ENCODE measurements around the gene NR2F2.
"Not testable (repeated sequence)": the region's sequence is repeated elsewhere in the genome, so short reads cannot be mapped to it uniquely, and the experiment has no call there.

Gene NR2F2

DNA sequence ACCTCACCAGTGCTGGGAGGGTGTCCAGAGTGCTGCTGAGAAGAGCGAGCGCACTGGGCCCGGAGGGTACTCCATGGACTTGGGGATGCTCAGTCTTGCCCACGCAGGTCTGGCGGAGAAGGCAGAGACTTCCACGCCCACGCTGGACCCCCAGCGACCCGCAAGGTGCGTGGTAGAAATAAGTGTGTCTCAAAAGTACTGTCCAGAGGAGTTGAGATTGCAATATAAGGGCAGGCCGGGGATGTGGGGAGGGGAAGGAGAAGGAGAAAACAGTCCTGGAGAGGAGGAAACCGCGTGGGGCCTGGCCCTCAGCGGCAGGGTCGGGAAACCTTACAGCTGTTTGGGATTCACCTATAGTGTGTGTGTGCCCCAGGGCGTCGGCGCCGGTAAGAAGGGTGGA, 38.9 kb downstream of the NR2F2 start:
- Histone ChIP-seq H3K4me3 (ENCODE audit: low read depth in 1 of 2, low read length in 2 of 2) (no peak overlapping the region), H3K27me3 (ENCODE audit: control insufficient read depth in 1 of 2, insufficient read depth in 2 of 2, low read length in 2 of 2) (peaks cover 49 to 52% of the 10 kb centered on the region in 2 donors), H3K36me3 (ENCODE audit: control insufficient read depth in 1 of 2, insufficient read depth in 2 of 2, low read length in 2 of 2) (no peaks in the 10 kb centered on the region), H3K4me1 (ENCODE audit: control insufficient read depth in 1 of 2, insufficient read depth in 2 of 2, low read length in 2 of 2) (no peaks in the 10 kb centered on the region), H3K27ac (ENCODE audit: low read depth, low read length) (no peak overlapping the region), H3K9me3 (ENCODE audit: control insufficient read depth in 1 of 2, low read length in 2 of 2) (no peaks in the 10 kb centered on the region), H3K9ac (ENCODE audit: low read depth in 1 of 2, low read length in 2 of 2) (no peak overlapping the region)

GRCh38 chr15:96369825-96370621, 39.5 kb downstream of the NR2F2 start:
- H3K4me1 ChIP-seq (ENCODE audit: control insufficient read depth in 1 of 2, insufficient read depth in 2 of 2, low read length in 2 of 2): no peaks in the 10 kb centered on the region
- H3K9me3 ChIP-seq (ENCODE audit: control insufficient read depth in 1 of 2, low read length in 2 of 2): no peaks in the 10 kb centered on the region
- H3K27ac ChIP-seq (ENCODE audit: low read depth, low read length): no peak overlapping the region
- H3K9ac ChIP-seq (ENCODE audit: low read depth in 1 of 2, low read length in 2 of 2): no peak overlapping the region
- no peaks in the 10 kb centered on the region for H3K36me3 ChIP-seq (ENCODE audit: control insufficient read depth in 1 of 2, insufficient read depth in 2 of 2, low read length in 2 of 2)
- H3K4me3 ChIP-seq (ENCODE audit: low read depth in 1 of 2, low read length in 2 of 2): no peak overlapping the region
- peaks cover 44 to 46% of the 10 kb centered on the region in 2 donors for H3K27me3 ChIP-seq (ENCODE audit: control insufficient read depth in 1 of 2, insufficient read depth in 2 of 2, low read length in 2 of 2)

DNA sequence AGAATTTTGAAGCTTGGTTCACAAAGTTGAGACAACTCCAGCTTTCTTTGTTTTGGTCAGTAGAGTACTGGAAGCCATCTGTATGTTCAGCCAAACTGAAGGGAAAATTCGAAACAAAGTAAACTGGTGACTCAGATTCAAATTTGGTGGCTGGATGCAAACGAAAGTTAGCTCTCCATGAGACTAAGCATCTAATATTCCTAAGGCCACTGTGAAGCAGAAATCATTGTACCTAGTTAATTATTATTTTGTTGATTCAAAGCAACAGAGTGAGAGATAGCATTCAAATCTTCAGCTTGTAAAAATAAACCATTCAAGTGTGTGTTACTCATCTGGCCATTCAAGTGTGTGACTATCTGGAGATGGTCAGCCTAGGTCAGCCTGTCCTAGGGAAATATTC, 42.1 kb downstream of the NR2F2 start:
- H3K27me3 ChIP-seq (ENCODE audit: control insufficient read depth in 1 of 2, insufficient read depth in 2 of 2, low read length in 2 of 2): peaks cover 22% of the 10 kb centered on the region in 2 donors
- no peak overlapping the region for H3K27ac ChIP-seq (ENCODE audit: low read depth, low read length)
- no peak overlapping the region for H3K4me3 ChIP-seq (ENCODE audit: low read depth in 1 of 2, low read length in 2 of 2)
- no peak overlapping the region for H3K9ac ChIP-seq (ENCODE audit: low read depth in 1 of 2, low read length in 2 of 2)
- H3K4me1 ChIP-seq (ENCODE audit: control insufficient read depth in 1 of 2, insufficient read depth in 2 of 2, low read length in 2 of 2): no peaks in the 10 kb centered on the region
- H3K36me3 ChIP-seq (ENCODE audit: control insufficient read depth in 1 of 2, insufficient read depth in 2 of 2, low read length in 2 of 2): no peaks in the 10 kb centered on the region
- H3K9me3 ChIP-seq (ENCODE audit: control insufficient read depth in 1 of 2, low read length in 2 of 2): no peaks in the 10 kb centered on the region

DNA sequence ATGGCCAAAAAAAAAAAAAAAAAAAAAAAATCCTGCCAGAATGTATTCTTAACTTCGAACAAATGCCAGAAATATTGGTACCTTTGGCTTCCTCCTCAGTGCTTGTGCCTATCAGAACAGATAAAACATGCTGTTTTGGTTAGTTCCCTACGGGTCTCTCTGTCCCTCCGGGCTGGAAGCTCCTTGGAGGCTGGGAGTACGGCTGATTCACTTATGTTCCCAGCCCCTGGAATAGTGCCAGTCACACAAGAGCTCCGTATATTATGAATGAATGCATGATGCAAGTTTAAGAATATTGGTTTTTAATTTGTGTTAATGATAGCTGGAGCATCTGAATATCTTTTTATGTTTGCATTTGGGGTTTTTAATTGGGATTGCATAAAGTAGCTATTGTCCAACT, 44.0 kb downstream of the NR2F2 start:
- Histone ChIP-seq H3K4me3 (ENCODE audit: low read depth in 1 of 2, low read length in 2 of 2) (no peak overlapping the region), H3K9ac (ENCODE audit: low read depth in 1 of 2, low read length in 2 of 2) (no peak overlapping the region), H3K36me3 (ENCODE audit: control insufficient read depth in 1 of 2, insufficient read depth in 2 of 2, low read length in 2 of 2) (no peaks in the 10 kb centered on the region), H3K27me3 (ENCODE audit: control insufficient read depth in 1 of 2, insufficient read depth in 2 of 2, low read length in 2 of 2) (peaks cover 9 to 10% of the 10 kb centered on the region in 2 donors), H3K27ac (ENCODE audit: low read depth, low read length) (no peak overlapping the region), H3K4me1 (ENCODE audit: control insufficient read depth in 1 of 2, insufficient read depth in 2 of 2, low read length in 2 of 2) (no peaks in the 10 kb centered on the region), H3K9me3 (ENCODE audit: control insufficient read depth in 1 of 2, low read length in 2 of 2) (no peaks in the 10 kb centered on the region)

DNA sequence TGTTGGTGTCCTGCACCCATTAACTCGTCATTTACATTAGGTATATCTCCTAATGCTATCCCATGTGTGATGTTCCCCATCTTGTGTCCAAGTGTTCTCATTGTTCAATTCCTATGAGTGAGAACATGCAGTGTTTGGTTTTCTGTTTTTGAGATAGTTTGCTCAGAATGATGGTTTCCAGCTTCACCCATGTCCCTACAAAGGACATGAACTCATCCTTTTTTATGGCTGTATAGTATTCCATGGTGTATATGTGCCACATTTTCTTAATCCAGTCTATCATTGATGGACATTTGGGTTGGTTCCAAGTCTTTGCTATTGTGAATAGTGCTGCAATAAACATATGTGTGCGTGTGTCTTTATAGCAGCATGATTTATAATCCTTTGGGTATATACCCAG, 49.1 kb downstream of the NR2F2 start:
- not testable (repeated sequence) for H3K27me3 ChIP-seq (ENCODE audit: control insufficient read depth in 1 of 2, insufficient read depth in 2 of 2, low read length in 2 of 2); H3K27ac ChIP-seq (ENCODE audit: low read depth, low read length); H3K9me3 ChIP-seq (ENCODE audit: control insufficient read depth in 1 of 2, low read length in 2 of 2); H3K4me1 ChIP-seq (ENCODE audit: control insufficient read depth in 1 of 2, insufficient read depth in 2 of 2, low read length in 2 of 2); H3K36me3 ChIP-seq (ENCODE audit: control insufficient read depth in 1 of 2, insufficient read depth in 2 of 2, low read length in 2 of 2); H3K9ac ChIP-seq (ENCODE audit: low read depth in 1 of 2, low read length in 2 of 2); H3K4me3 ChIP-seq (ENCODE audit: low read depth in 1 of 2, low read length in 2 of 2)

GRCh38 chr15:96381463-96381862, 51.0 kb downstream of the NR2F2 start:
- Histone ChIP-seq H3K36me3 (ENCODE audit: control insufficient read depth in 1 of 2, insufficient read depth in 2 of 2, low read length in 2 of 2) (no peaks in the 10 kb centered on the region), H3K4me3 (ENCODE audit: low read depth in 1 of 2, low read length in 2 of 2) (no peak overlapping the region), H3K27ac (ENCODE audit: low read depth, low read length) (no peak overlapping the region)

DNA sequence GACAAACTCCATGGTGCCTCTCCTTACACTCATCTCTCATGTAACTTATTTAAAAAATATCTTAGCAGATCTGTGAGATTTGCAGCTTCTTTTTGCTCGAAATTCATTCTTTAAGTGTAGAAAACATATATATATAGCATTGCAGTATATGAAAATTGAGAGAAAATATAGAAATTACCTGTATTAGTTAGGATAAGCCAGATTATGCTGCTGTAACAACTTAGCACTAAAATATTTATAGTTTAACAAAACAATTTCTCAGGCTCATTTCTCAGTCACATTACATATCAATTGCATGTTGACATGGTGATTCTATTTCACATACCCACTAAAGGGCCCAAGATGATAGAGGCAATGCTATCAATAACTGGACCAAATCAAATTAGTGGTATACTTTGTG, 54.7 kb downstream of the NR2F2 start:
- Histone ChIP-seq H3K27me3 (ENCODE audit: control insufficient read depth in 1 of 2, insufficient read depth in 2 of 2, low read length in 2 of 2) (peaks cover 0 to 2% of the 10 kb centered on the region in 2 donors), H3K9ac (ENCODE audit: low read depth in 1 of 2, low read length in 2 of 2) (no peak overlapping the region), H3K4me3 (ENCODE audit: low read depth in 1 of 2, low read length in 2 of 2) (no peak overlapping the region), H3K4me1 (ENCODE audit: control insufficient read depth in 1 of 2, insufficient read depth in 2 of 2, low read length in 2 of 2) (peaks cover 0 to under 1% of the 10 kb centered on the region in 2 donors), H3K27ac (ENCODE audit: low read depth, low read length) (no peak overlapping the region), H3K36me3 (ENCODE audit: control insufficient read depth in 1 of 2, insufficient read depth in 2 of 2, low read length in 2 of 2) (no peaks in the 10 kb centered on the region), H3K9me3 (ENCODE audit: control insufficient read depth in 1 of 2, low read length in 2 of 2) (no peaks in the 10 kb centered on the region)

More at GRCh38 chr15:96381463-96381862, 51.0 kb downstream of the NR2F2 start:
- no peaks in the 10 kb centered on the region for H3K27me3 ChIP-seq (ENCODE audit: control insufficient read depth in 1 of 2, insufficient read depth in 2 of 2, low read length in 2 of 2)
- H3K9ac ChIP-seq (ENCODE audit: low read depth in 1 of 2, low read length in 2 of 2): no peak overlapping the region
- H3K4me1 ChIP-seq (ENCODE audit: control insufficient read depth in 1 of 2, insufficient read depth in 2 of 2, low read length in 2 of 2): no peaks in the 10 kb centered on the region
- H3K9me3 ChIP-seq (ENCODE audit: control insufficient read depth in 1 of 2, low read length in 2 of 2): no peaks in the 10 kb centered on the region

DNA sequence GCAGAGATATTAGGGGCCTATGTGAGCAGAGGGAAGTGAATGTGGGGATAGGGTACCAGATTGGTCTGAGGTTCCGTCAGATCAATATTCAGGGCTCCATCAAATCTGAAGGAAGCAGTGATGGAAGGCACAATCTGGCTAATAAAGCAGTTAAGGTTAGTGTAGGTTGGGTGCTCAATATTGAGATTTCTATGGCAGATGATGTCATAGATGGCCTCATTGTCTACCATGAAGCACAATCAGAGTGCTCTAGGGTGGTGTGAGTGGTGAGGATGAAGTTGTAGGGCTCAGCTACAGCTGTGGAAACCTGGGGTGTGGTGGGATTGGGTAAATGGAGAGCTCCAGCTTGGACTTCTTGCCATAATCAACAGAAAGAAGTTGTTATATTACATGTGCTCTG, 58.2 kb downstream of the NR2F2 start:
- H3K9ac ChIP-seq (ENCODE audit: low read depth in 1 of 2, low read length in 2 of 2): no peak overlapping the region
- H3K9me3 ChIP-seq (ENCODE audit: control insufficient read depth in 1 of 2, low read length in 2 of 2): no peaks in the 10 kb centered on the region
- no peak overlapping the region for H3K27ac ChIP-seq (ENCODE audit: low read depth, low read length)
- peaks cover 0 to 2% of the 10 kb centered on the region in 2 donors for H3K27me3 ChIP-seq (ENCODE audit: control insufficient read depth in 1 of 2, insufficient read depth in 2 of 2, low read length in 2 of 2)
- H3K4me1 ChIP-seq (ENCODE audit: control insufficient read depth in 1 of 2, insufficient read depth in 2 of 2, low read length in 2 of 2): peaks cover 0 to 12% of the 10 kb centered on the region in 2 donors
- no peaks in the 10 kb centered on the region for H3K36me3 ChIP-seq (ENCODE audit: control insufficient read depth in 1 of 2, insufficient read depth in 2 of 2, low read length in 2 of 2)
- H3K4me3 ChIP-seq (ENCODE audit: low read depth in 1 of 2, low read length in 2 of 2): no peak overlapping the region
